Heart left ventricle (tissue), 16 donors: ENCODE measurements around the gene LONRF2. TPM values are rescaled to one million over a fixed set of nuclear protein-coding genes. Genes with fewer than 3 reads are reported as not detected.

Experiments
- ATAC-seq, 4 donors: fragments of 200-7000 bp; cut with Tn5 transposase; one replicate each; pipeline ENCODE4 v1.9.1; 2020 to 2022; ENCODE audit warnings: moderate library complexity in 4 of 4, mild to moderate bottlenecking in 3 of 4, moderate number of reproducible peaks in 1 of 4
- DNase-seq, 5 donors: peaks; one replicate each; pipeline ENCODE4 v3.0.0-alpha.2; 2020
- H3K27ac ChIP-seq, 12 donors: fragments of 200-600 bp; sonication (generic) in 4 of 12; one replicate each; pipeline versions ENCODE4 v1.5.0 to v1.8.0; 2016 to 2022; ENCODE audit warnings: mild to moderate bottlenecking in 2 of 12
- H3K27me3 ChIP-seq, 9 donors: fragments of 200-600 bp; sonication (generic) in 2 of 9; one replicate each; pipeline versions ENCODE4 v1.5.1 to v1.8.0; 2016 to 2022; ENCODE audit warnings: mild to moderate bottlenecking in 3 of 9
- H3K36me3 ChIP-seq, 9 donors: fragments of 200-600 bp; sonication (generic) in 2 of 9; one replicate each; pipeline versions ENCODE4 v1.5.0 to v1.8.0; 2018 to 2022; ENCODE audit warnings: mild to moderate bottlenecking in 2 of 9
- H3K4me1 ChIP-seq, 12 donors: fragments of 200-600 bp; sonication (generic) in 4 of 12; one replicate each; pipeline versions ENCODE4 v1.5.0 to v1.8.0; 2016 to 2022; ENCODE audit warnings: mild to moderate bottlenecking in 3 of 12
- H3K4me3 ChIP-seq, 12 donors: fragments of 200-600 bp; sonication (generic) in 4 of 12; one replicate each; pipeline versions ENCODE4 v1.5.0 to v1.8.0; 2017 to 2022; ENCODE audit warnings: mild to moderate bottlenecking in 9 of 12, moderate library complexity in 4 of 12
- H3K9me3 ChIP-seq, 12 donors: fragments of 200-600 bp; sonication (generic) in 4 of 12; one replicate each; pipeline versions ENCODE4 v1.5.0 to v1.8.0; 2016 to 2022; ENCODE audit warnings: mild to moderate bottlenecking in 1 of 12
- CTCF ChIP-seq, 12 donors: fragments of 200-600 bp; sonication (generic) in 4 of 12; IDR thresholded peaks; one replicate each; pipeline versions ENCODE4 v1.5.0 to v1.8.0; 2018 to 2022; ENCODE audit warnings: antibody characterized with exemption in 12 of 12, mild to moderate bottlenecking in 5 of 12
- POLR2A ChIP-seq, 2 donors: fragments of 450-650 bp; IDR thresholded peaks; one replicate each; pipeline ENCODE4 v1.6.1; 2017; ENCODE audit warnings: antibody characterized with exemption in 2 of 2, mild to moderate bottlenecking in 2 of 2, moderate library complexity in 2 of 2
- WGBS, 4 donors: extraction: QIAGEN DNeasy Blood & Tissue Kit in 2 of 4; methylation state at CpG; one replicate each; pipeline versions ENCODE4 v1.1.5 to v1.1.7; 2013 to 2018; 5-methylcytosine and 5-hydroxymethylcytosine counted together
- intact Hi-C, 10 donors: fragments of 100-400 bp; cut with DNase I; formaldehyde crosslinking; loops; one replicate each; pipeline versions ENCODE4 v1.11.1 to v1.14.2; 2022
- polyA plus RNA-seq, 2 donors: library from polyadenylated mRNA; stranded (reverse); fragments of 200-250 nt; gene quantifications; one replicate each; pipeline ENCODE4 v1.2.3, GENCODE V29; 2013
- total RNA-seq, 9 donors: library from RNA; depleted of rRNA in 2 of 9; stranded (reverse); fragments of >200 nt in 2 of 9; fragmentation: NEBNext Ultra II Directional in 3 of 9; extraction: Animal tissue kit (Norgen Biotek cat#: 25700) in 3 of 9; gene quantifications; one replicate each; pipeline versions ENCODE4 v1.1.0 to v1.2.4, GENCODE V29; 2016 to 2023
- donor health status: ischemic (EF 13 %, LVEDD 7.1; RV severe dilation, severe dysfunction).
- donor health status: healthy with polysubstance abuse.
- donor health status: DM: no; HTN: yes; CAD: no.
- donor health status: DM: no; HTN: no; CAD: no.
- donor health status: ischemic (EF 25% LVEDD 6.9; RV normal size, moderate dysfunction).
- donor health status: ischemic (EF 25% LVEDD 5.7; RV mildly dilated, moderate dysfunction).
- donor health status: healthy.
- donor health status: DM: yes; HTN: yes; CAD: no.
- donor health status: ischemic (EF 35%, LVEDD 5.7; RV mildly dilated, moderate dysfunction).
- donor health status: nonischemic (EF 11% LVEDD 7.7; RV severe dilation, severe dysfunction).
- donor health status: DM: yes; HTN: yes; CAD: no.
- donor health status: PGD.
- donor health status: ischemic (EF 29% LVEDD 5.4; RV normal size, mild dysfunction).
- donor health status: nonischemic (EF 23%, LVEDD 6.1; RV moderate dilation, normal function).

Gene LONRF2
- total and polyA plus RNA-seq, 11 donors = 2.4 to 29.7 (median 16.5) TPM

GRCh38 chr2:100256849-100257248, 65.5 kb downstream of the LONRF2 start:
- H3K9me3 ChIP-seq = no peaks in the 10 kb centered on the region
- no peaks in the 10 kb centered on the region for H3K27me3 ChIP-seq
- no peak overlapping the region for H3K27ac ChIP-seq
- TF ChIP-seq CTCF (IDR thresholded peaks at IDR 0.05) = no peak
- TF ChIP-seq POLR2A (IDR thresholded peaks at IDR 0.05) = no peak
- intact Hi-C loops = loop anchor here in 1 of 10 donors (5.0 kb wide), 1 partner anchor 695 kb away; no protein-coding TSS in a partner anchor
- H3K4me1 ChIP-seq = peaks cover 0 to 7% (median 0%) of the 10 kb centered on the region in 12 donors
- ATAC-seq (no peak), DNase-seq (no peak)
- 82 to 93% (median 86%) methylated on average over 2 of the region's 2 CpGs for WGBS, 4 donors
- H3K36me3 ChIP-seq = no peaks in the 10 kb centered on the region
- H3K4me3 ChIP-seq = no peak overlapping the region

GRCh38 chr2:100256416-100256815, 65.9 kb downstream of the LONRF2 start:
- DNase-seq = no peak
- Histone ChIP-seq H3K4me1 (peaks cover 0 to 7% (median 0%) of the 10 kb centered on the region in 12 donors), H3K9me3 (no peaks in the 10 kb centered on the region), H3K27ac (no peak overlapping the region), H3K4me3 (no peak overlapping the region), H3K27me3 (no peaks in the 10 kb centered on the region), H3K36me3 (no peaks in the 10 kb centered on the region)
- no peak for TF ChIP-seq CTCF (IDR thresholded peaks at IDR 0.05)
- no peak for TF ChIP-seq POLR2A (IDR thresholded peaks at IDR 0.05)
- intact Hi-C loops = loop anchor here in 1 of 10 donors (5.0 kb wide), 1 partner anchor 694 kb away; no protein-coding TSS in a partner anchor
- ATAC-seq = no peak
- WGBS, 4 donors = 86 to 92% (median 88%) methylated on average over 11 of the region's 11 CpGs

- no peaks in the 10 kb centered on the region for H3K36me3 ChIP-seq
- ATAC-seq (no peak), DNase-seq (no peak)
- H3K27me3 ChIP-seq = no peaks in the 10 kb centered on the region
- H3K9me3 ChIP-seq = no peaks in the 10 kb centered on the region
- TF ChIP-seq CTCF (IDR thresholded peaks at IDR 0.05) (no peak), POLR2A (IDR thresholded peaks at IDR 0.05) (no peak)
- intact Hi-C loops = loop anchor here in 1 of 10 donors (5.0 kb wide), 1 partner anchor 692 kb away; no protein-coding TSS in a partner anchor
- WGBS, 4 donors = 81 to 93% (median 87%) methylated on average over 13 to 16 of the region's 16 CpGs
- H3K4me3 ChIP-seq = no peak overlapping the region
- no peak overlapping the region for H3K27ac ChIP-seq
- peaks cover 0 to 7% (median 0%) of the 10 kb centered on the region in 12 donors for H3K4me1 ChIP-seq
These were observed 67.6 kb downstream of the LONRF2 start for GRCh38 chr2:100254646-100255210.

GRCh38 chr2:100253786-100254185, 68.5 kb downstream of the LONRF2 start:
- TF ChIP-seq CTCF (IDR thresholded peaks at IDR 0.05) (no peak), POLR2A (IDR thresholded peaks at IDR 0.05) (no peak)
- no peak overlapping the region for H3K4me3 ChIP-seq
- peaks cover 0 to 7% (median 0%) of the 10 kb centered on the region in 12 donors for H3K4me1 ChIP-seq
- no peaks in the 10 kb centered on the region for H3K27me3 ChIP-seq
- WGBS, 4 donors = 85 to 93% (median 89%) methylated on average over 5 of the region's 5 CpGs
- intact Hi-C loops = no loop called here
- DNase-seq = no peak
- no peak for ATAC-seq
- no peak overlapping the region for H3K27ac ChIP-seq
- no peaks in the 10 kb centered on the region for H3K36me3 ChIP-seq
- H3K9me3 ChIP-seq = no peaks in the 10 kb centered on the region
